Activated CD8-positive, alpha-beta memory T cell treated with anti-CD3 and anti-CD28 coated beads for 48 hours (primary cell): ENCODE results near the gene PHTF1.
"Not testable (repeated sequence)": the region's sequence is repeated elsewhere in the genome, so short reads cannot be mapped to it uniquely, and the experiment has no call there.

Source experiments
- DNase-seq, 3 experiments: peaks; one replicate each; pipeline ENCODE4 v3.0.0-alpha.2; 2020; ENCODE audit warnings: low read depth in 2 of 3, low spot score in 2 of 3

Gene PHTF1

GRCh38 chr1:113732802-113733201 is 26.5 kb downstream of the PHTF1 start:
- no peak for DNase-seq

- DNase-seq: no peak
Measured at GRCh38 chr1:113721010-113721409, 38.3 kb downstream of the PHTF1 start.

- not testable (repeated sequence) for DNase-seq
Measured at GRCh38 chr1:113718621-113719020, 40.7 kb downstream of the PHTF1 start.

- not testable (repeated sequence) for DNase-seq
Measured at GRCh38 chr1:113717506-113717905, 41.8 kb downstream of the PHTF1 start.

GRCh38 chr1:113714606-113715269 is 44.5 kb downstream of the PHTF1 start:
- DNase-seq: no peak

GRCh38 chr1:113701429-113701828 is 57.9 kb downstream of the PHTF1 start:
- no peak for DNase-seq

GRCh38 chr1:113694910-113695309 is 64.4 kb downstream of the PHTF1 start:
- DNase-seq: no peak

- DNase-seq: no peak
Measured at GRCh38 chr1:113692824-113693431, 66.4 kb downstream of the PHTF1 start.

- no peak for DNase-seq
Measured at GRCh38 chr1:113692342-113692741, 66.9 kb downstream of the PHTF1 start.

GRCh38 chr1:113691184-113691583 is 68.1 kb downstream of the PHTF1 start:
- DNase-seq: no peak

GRCh38 chr1:113686891-113687618 is 72.2 kb downstream of the PHTF1 start:
- no peak for DNase-seq

GRCh38 chr1:113684153-113684541 is 75.1 kb downstream of the PHTF1 start:
- DNase-seq: no peak

GRCh38 chr1:113683384-113684152 is 75.7 kb downstream of the PHTF1 start:
- no peak for DNase-seq

- DNase-seq: no peak
Measured at GRCh38 chr1:113681596-113682337, 77.5 kb downstream of the PHTF1 start.

GRCh38 chr1:113678159-113678469 is 81.2 kb downstream of the PHTF1 start:
- no peak for DNase-seq

- DNase-seq: no peak
Measured at GRCh38 chr1:113677250-113678158, 81.8 kb downstream of the PHTF1 start.

GRCh38 chr1:113676524-113676923 is 82.8 kb downstream of the PHTF1 start:
- DNase-seq: no peak

GRCh38 chr1:113675302-113675701 is 84.0 kb downstream of the PHTF1 start:
- no peak for DNase-seq

- DNase-seq: no peak
Measured at GRCh38 chr1:113674591-113674990, 84.7 kb downstream of the PHTF1 start.

- no peak for DNase-seq
Measured at GRCh38 chr1:113672491-113672890, 86.8 kb downstream of the PHTF1 start.
